Endothelial cell of umbilical vein (primary cell): Measurements from ENCODE around the gene C16orf89. TPM values are rescaled to one million over a fixed set of nuclear protein-coding genes. Genes with fewer than 3 reads are reported as not detected.

Experiments
- BruUV-seq: library from RNA; stranded (reverse); fragments of 400-500 nt; replicated peaks from 2 replicates; lab custom pipeline; 2021; lab: Mats Ljungman, UMichigan
- CTCF ChIA-PET: fragments of 300-600, 350-600 bp; sonication (Branson Sonifier 250); formaldehyde crosslinking; loops from one replicate; lab custom pipeline; 2021; ENCODE audit warnings: antibody characterized with exemption, inconsistent platforms; lab: Charles Lee
- POLR2A ChIA-PET: fragments of 300-600, 350-600 bp; sonication (Branson Sonifier 250); formaldehyde crosslinking; loops from one replicate; lab custom pipeline; 2021; ENCODE audit warnings: antibody characterized with exemption, inconsistent platforms; lab: Charles Lee
- DNase-seq: peaks from one replicate; pipeline ENCODE4 v3.0.0-alpha.2; 2011; ENCODE audit warnings: low read depth, low spot score
- FAIRE-seq: peaks from 2 replicates; lab custom pipeline; 2011; peaks lifted over from hg19 to GRCh38; lab: Jason Lieb, UNC
- H2AFZ ChIP-seq: 2 replicates; pipeline ENCODE4 v1.6.0; 2012; ENCODE audit warnings: low read depth, low read length, control low read depth, inconsistent platforms
- H3K27ac ChIP-seq: 2 replicates; pipeline ENCODE4 v1.5.1; 2011; ENCODE audit warnings: low read depth, mild to moderate bottlenecking, control low read depth, low read length, moderate library complexity; ENCODE audit not compliant: insufficient read depth
- H3K27me3 ChIP-seq, 2 experiments: 2 replicates each; pipeline versions ENCODE4 v1.6.0 to v1.6.1; 2011; ENCODE audit warnings: low read length in 2 of 2, mixed read lengths in 1 of 2; ENCODE audit not compliant: control insufficient read depth in 2 of 2, insufficient read depth in 2 of 2
- H3K36me3 ChIP-seq, 2 experiments: 2 replicates in 1 of 2; 3 replicates in 1 of 2; pipeline ENCODE4 v1.5.1; 2011; ENCODE audit warnings: low read length in 2 of 2, mild to moderate bottlenecking in 1 of 2, moderate library complexity in 1 of 2; ENCODE audit not compliant: control insufficient read depth in 2 of 2, insufficient read depth in 2 of 2; ENCODE audit errors: extremely low read depth in 1 of 2
- H3K4me1 ChIP-seq: 3 replicates; pipeline ENCODE4 v1.5.1; 2011; ENCODE audit warnings: mild to moderate bottlenecking, low read length; ENCODE audit not compliant: control insufficient read depth, insufficient read depth; ENCODE audit errors: extremely low read depth
- H3K4me2 ChIP-seq: 2 replicates; pipeline ENCODE4 v1.6.1; 2011; ENCODE audit warnings: low read length, control low read depth, mixed read lengths; ENCODE audit not compliant: insufficient read depth
- H3K4me3 ChIP-seq, 3 experiments: fragments of 200-600 bp in 1 of 3; sonication (generic), shearing (Covaris generic) in 1 of 3; replicated peaks in 1 of 3; 2 replicates each; pipeline ENCODE4 v1.5.1; 2011 to 2016; ENCODE audit warnings: control low read depth in 3 of 3, low read length in 3 of 3, mild to moderate bottlenecking in 2 of 3, inconsistent platforms in 1 of 3, low read depth in 1 of 3, moderate library complexity in 1 of 3; ENCODE audit not compliant: insufficient read depth in 1 of 3
- H3K79me2 ChIP-seq: 2 replicates; pipeline ENCODE4 v1.6.0; 2012; ENCODE audit warnings: low read length, inconsistent platforms; ENCODE audit not compliant: control insufficient read depth, insufficient read depth
- H3K9ac ChIP-seq: replicated peaks from 2 replicates; pipeline ENCODE3; 2011; ENCODE audit warnings: low read length, control low read depth; ENCODE audit not compliant: insufficient read depth; ENCODE audit errors: extremely low read depth
- H3K9me1 ChIP-seq: replicated peaks from 3 replicates; pipeline ENCODE4 v1.6.0; 2011; ENCODE audit warnings: mild to moderate bottlenecking, low read length; ENCODE audit not compliant: control insufficient read depth, insufficient read depth; ENCODE audit errors: extremely low read depth
- H3K9me3 ChIP-seq: replicated peaks from 2 replicates; pipeline ENCODE4 v1.5.1; 2012; ENCODE audit warnings: low read length, inconsistent platforms; ENCODE audit not compliant: control insufficient read depth, insufficient read depth
- H4K20me1 ChIP-seq: replicated peaks from 2 replicates; pipeline ENCODE3; 2011; ENCODE audit warnings: mild to moderate bottlenecking, low read length; ENCODE audit not compliant: control insufficient read depth, insufficient read depth; ENCODE audit errors: extremely low read depth
- EZH2 ChIP-seq: IDR thresholded peaks from 2 replicates; pipeline ENCODE4 v1.6.1; 2012; ENCODE audit warnings: borderline replicate concordance, low read depth, mild to moderate bottlenecking, moderate library complexity, low read length, inconsistent platforms; ENCODE audit not compliant: severe bottlenecking
- FOS ChIP-seq: IDR thresholded peaks from 2 replicates; pipeline ENCODE4 v1.6.1; 2011; ENCODE audit warnings: mild to moderate bottlenecking, low read length, moderate library complexity, borderline replicate concordance; ENCODE audit not compliant: insufficient read depth
- GATA2 ChIP-seq: IDR thresholded peaks from 2 replicates; pipeline ENCODE4 v1.7.0; 2011; ENCODE audit warnings: low read depth, mild to moderate bottlenecking, moderate library complexity, mixed read lengths, low read length; ENCODE audit not compliant: insufficient read length, insufficient read depth
- JUN ChIP-seq: IDR thresholded peaks from 2 replicates; pipeline ENCODE4 v1.6.1; 2011; ENCODE audit warnings: borderline replicate concordance, low read depth; ENCODE audit not compliant: insufficient read length, insufficient read depth
- MYC ChIP-seq: IDR thresholded peaks from one replicate; pipeline ENCODE4 v1.6.1; 2011; ENCODE audit warnings: mild to moderate bottlenecking, low read depth, low read length
- POLR2A ChIP-seq: IDR thresholded peaks from 2 replicates; pipeline ENCODE4 v1.6.1; 2012; ENCODE audit warnings: low read depth, mild to moderate bottlenecking, control low read depth, low read length
- POLR2AphosphoS5 ChIP-seq: IDR thresholded peaks from 2 replicates; pipeline ENCODE4 v1.6.1; 2012; ENCODE audit warnings: low read depth, mild to moderate bottlenecking, control low read depth, low read length, moderate library complexity; ENCODE audit not compliant: insufficient read depth
- dilution Hi-C: fragments of 300-500 bp; cut with MboI; formaldehyde crosslinking; loops from one replicate; pipeline ENCODE4 v1.15.0; 2019; ENCODE audit warnings: low sequenced_read_pairs; ENCODE audit not compliant: extremely low pct_ligation_motif_present
- intact Hi-C: fragments of 100-400 bp; cut with micrococcal nuclease; formaldehyde crosslinking; loops from one replicate; pipeline ENCODE4 v1.10.0; 2022
- polyA plus RNA-seq, 4 experiments: library from polyadenylated mRNA; depleted of rRNA in 3 of 4; stranded (reverse) in 3 of 4; unstranded in 1 of 4; fragments of >200 nt; gene quantifications; 2 replicates each; pipeline versions ENCODE4 v1.2.1 to v1.2.3, GENCODE V29; 2011 to 2012; ENCODE audit warnings: missing spikeins in 1 of 4
- total RNA-seq: library from RNA; stranded (reverse); gene quantifications from 2 replicates; pipeline ENCODE4 v1.2.3, GENCODE V29; 2021
- TF ChIP-seq, protein P1 (sequence below): IDR thresholded peaks from 2 replicates; pipeline ENCODE4 v1.6.1; 2011; ENCODE audit not compliant: insufficient read depth, insufficient read length
- TF ChIP-seq, protein P2 (sequence below), 2 donors: IDR thresholded peaks; 1 replicate in 1 of 2; 2 replicates in 1 of 2; pipeline ENCODE4 v1.5.1; 2011; ENCODE audit warnings: low read length in 2 of 2, mild to moderate bottlenecking in 2 of 2, moderate library complexity in 2 of 2, control low read depth in 1 of 2, inconsistent platforms in 1 of 2, low read depth in 1 of 2; ENCODE audit not compliant: insufficient read depth in 1 of 2; ENCODE audit errors: extremely low read depth in 1 of 2

Gene C16orf89
- total and polyA plus RNA-seq, 2 donors (not counting 3 experiments of a cell fraction or from before 2014, with no cell fraction given): not detected

DNA sequence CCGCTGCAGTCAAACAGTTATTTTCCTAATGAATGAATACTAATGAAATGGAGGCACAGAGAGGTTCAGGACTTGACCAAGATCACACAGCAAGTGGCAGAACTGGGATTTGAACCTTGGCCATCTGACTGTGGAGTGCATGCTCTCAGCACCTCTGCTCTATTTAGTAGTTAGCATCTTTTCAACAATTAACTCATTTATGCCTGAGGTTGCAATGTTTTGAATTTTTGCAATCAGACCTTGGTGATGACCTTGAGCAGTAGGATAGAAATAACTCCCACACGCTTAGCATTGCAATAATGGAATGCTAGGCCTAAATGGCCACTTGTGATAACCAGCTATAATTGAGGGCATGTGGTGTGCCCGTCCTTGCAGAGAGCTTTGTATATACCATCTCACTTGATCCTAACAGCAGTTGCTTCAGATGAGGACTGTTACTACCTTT, 63.0 kb downstream of the C16orf89 start:
- Histone ChIP-seq H2AFZ (no peak overlapping the region), H3K9me3 (no peaks in the 10 kb centered on the region), H3K4me2 (no peak overlapping the region), H3K27ac (no peak overlapping the region), H3K36me3 (no peaks in the 10 kb centered on the region), H3K4me1 (no peaks in the 10 kb centered on the region), H3K9ac (no peak overlapping the region), H4K20me1 (no peaks in the 10 kb centered on the region), H3K4me3 (no peak overlapping the region), H3K9me1 (no peaks in the 10 kb centered on the region), H3K79me2 (no peaks in the 10 kb centered on the region), H3K27me3 (no peaks in the 10 kb centered on the region)
- intact Hi-C loops (no loop called here), dilution Hi-C loops (no loop called here)
- ChIA-PET CTCF (no interaction called here), POLR2A (no interaction called here)
- no TSS peak for BruUV-seq
- FAIRE-seq (no peak), DNase-seq (no peak)
- no peak for TF ChIP-seq POLR2A
- TF ChIP-seq JUN: no peak
- TF ChIP-seq POLR2AphosphoS5: no peak
- no peak for TF ChIP-seq FOS
- TF ChIP-seq EZH2: no peak
- TF ChIP-seq, protein P1, sequence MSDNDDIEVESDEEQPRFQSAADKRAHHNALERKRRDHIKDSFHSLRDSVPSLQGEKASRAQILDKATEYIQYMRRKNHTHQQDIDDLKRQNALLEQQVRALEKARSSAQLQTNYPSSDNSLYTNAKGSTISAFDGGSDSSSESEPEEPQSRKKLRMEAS: no peak
- TF ChIP-seq GATA2: no peak
- no peak for TF ChIP-seq MYC
- TF ChIP-seq, protein P2, sequence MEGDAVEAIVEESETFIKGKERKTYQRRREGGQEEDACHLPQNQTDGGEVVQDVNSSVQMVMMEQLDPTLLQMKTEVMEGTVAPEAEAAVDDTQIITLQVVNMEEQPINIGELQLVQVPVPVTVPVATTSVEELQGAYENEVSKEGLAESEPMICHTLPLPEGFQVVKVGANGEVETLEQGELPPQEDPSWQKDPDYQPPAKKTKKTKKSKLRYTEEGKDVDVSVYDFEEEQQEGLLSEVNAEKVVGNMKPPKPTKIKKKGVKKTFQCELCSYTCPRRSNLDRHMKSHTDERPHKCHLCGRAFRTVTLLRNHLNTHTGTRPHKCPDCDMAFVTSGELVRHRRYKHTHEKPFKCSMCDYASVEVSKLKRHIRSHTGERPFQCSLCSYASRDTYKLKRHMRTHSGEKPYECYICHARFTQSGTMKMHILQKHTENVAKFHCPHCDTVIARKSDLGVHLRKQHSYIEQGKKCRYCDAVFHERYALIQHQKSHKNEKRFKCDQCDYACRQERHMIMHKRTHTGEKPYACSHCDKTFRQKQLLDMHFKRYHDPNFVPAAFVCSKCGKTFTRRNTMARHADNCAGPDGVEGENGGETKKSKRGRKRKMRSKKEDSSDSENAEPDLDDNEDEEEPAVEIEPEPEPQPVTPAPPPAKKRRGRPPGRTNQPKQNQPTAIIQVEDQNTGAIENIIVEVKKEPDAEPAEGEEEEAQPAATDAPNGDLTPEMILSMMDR (IDR thresholded peaks at IDR 0.05; ENCODE audit: extremely low read depth in 1 of 2, insufficient read depth in 1 of 2, low read depth in 1 of 2, low read length in 2 of 2): no peak
